MM.1S (cell line): ENCODE data around the gene EXOSC5.

Experiments used
- DNase-seq: peaks from one replicate; pipeline ENCODE4 v3.0.0-alpha.2; 2015
- H2AFZ ChIP-seq: fragments of 300-600 bp; sonication (generic); 2 replicates; pipeline ENCODE4 v1.6.0; 2016; ENCODE audit warnings: antibody characterized with exemption, low read length
- H3F3A ChIP-seq: fragments of 300-600 bp; sonication (generic); 2 replicates; pipeline ENCODE4 v1.6.1; 2016; ENCODE audit warnings: mild to moderate bottlenecking, antibody characterized with exemption, low read length, moderate library complexity, mixed read lengths; ENCODE audit not compliant: insufficient read depth
- H3K27ac ChIP-seq: fragments of 300-600 bp; sonication (generic); 2 replicates; pipeline ENCODE4 v1.5.1; 2016; ENCODE audit warnings: mild to moderate bottlenecking, low read length
- H3K27me3 ChIP-seq: fragments of 300-600 bp; sonication (generic); replicated peaks from 2 replicates; pipeline ENCODE4 v1.6.0; 2016; ENCODE audit warnings: low read length; ENCODE audit not compliant: insufficient read depth
- H3K36me3 ChIP-seq: fragments of 300-600 bp; sonication (generic); replicated peaks from 2 replicates; pipeline ENCODE4 v1.6.1; 2016; ENCODE audit warnings: mild to moderate bottlenecking, low read length, mixed read lengths; ENCODE audit not compliant: insufficient read depth
- H3K4me1 ChIP-seq: fragments of 300-600 bp; sonication (generic); 2 replicates; pipeline ENCODE4 v1.6.1; 2016; ENCODE audit warnings: low read length, mixed read lengths
- H3K4me2 ChIP-seq: fragments of 300-600 bp; sonication (generic); 2 replicates; pipeline ENCODE4 v1.6.0; 2016; ENCODE audit warnings: low read depth, low read length
- H3K4me3 ChIP-seq: fragments of 300-600 bp; sonication (generic); 2 replicates; pipeline ENCODE4 v1.5.1; 2016; ENCODE audit warnings: low read length, mixed read lengths
- H3K79me2 ChIP-seq: fragments of 300-600 bp; sonication (generic); 2 replicates; pipeline ENCODE4 v1.6.1; 2016; ENCODE audit warnings: mixed run types, low read length, mixed read lengths
- H3K9ac ChIP-seq: fragments of 300-600 bp; sonication (generic); 2 replicates; pipeline ENCODE4 v1.6.1; 2016; ENCODE audit warnings: low read length, mixed read lengths
- H3K9me2 ChIP-seq: fragments of 300-600 bp; sonication (generic); replicated peaks from 2 replicates; pipeline ENCODE4 v1.6.1; 2016; ENCODE audit warnings: mild to moderate bottlenecking, low read length, mixed read lengths; ENCODE audit not compliant: insufficient read depth
- H3K9me3 ChIP-seq: fragments of 300-600 bp; sonication (generic); replicated peaks from 2 replicates; pipeline ENCODE4 v1.6.1; 2016; ENCODE audit warnings: mild to moderate bottlenecking, low read length, mixed read lengths; ENCODE audit not compliant: insufficient read depth
- H4K20me1 ChIP-seq: fragments of 300-600 bp; sonication (generic); 2 replicates; pipeline ENCODE4 v1.6.1; 2016; ENCODE audit warnings: mild to moderate bottlenecking, low read length, moderate library complexity, mixed read lengths; ENCODE audit not compliant: insufficient read depth
- EZH2 ChIP-seq: fragments of 300-600 bp; sonication (generic); optimal IDR thresholded peaks from 2 replicates; pipeline ENCODE3; 2017; ENCODE audit warnings: low read depth, mild to moderate bottlenecking, antibody characterized with exemption, low read length, mixed read lengths
- EZH2phosphoT487 ChIP-seq: fragments of 300-600 bp; sonication (generic); IDR thresholded peaks from 2 replicates; pipeline ENCODE4 v1.6.1; 2018; ENCODE audit warnings: antibody characterized with exemption, low read length
- TF ChIP-seq, protein P1 (sequence below): fragments of 300-600 bp; sonication (generic); IDR thresholded peaks from 2 replicates; pipeline ENCODE4 v1.5.1; 2016; ENCODE audit warnings: antibody characterized with exemption, low read length, mixed read lengths

EXOSC5 gene

GRCh38 chr19:41442473-41443355 lies 45.6 kb upstream of the EXOSC5 start, which contains the start of gene ERICH4:
Gene ERICH4 (plus strand): TSS chr19:41443156. CDS start chr19:41443170, 14 bp downstream.
- Histone ChIP-seq H3K27me3 (no peaks in the 10 kb centered on the region), H3K27ac (no peak within 1 kb of the TSS), H3K9ac (no peak within 1 kb of the TSS), H3K9me2 (no peaks in the 10 kb centered on the region), H4K20me1 (no peaks in the 10 kb centered on the region), H3K36me3 (no peaks in the 10 kb centered on the region), H3K4me3 (no peak within 1 kb of the TSS), H3K9me3 (no peaks in the 10 kb centered on the region), H3K4me2 (no peak within 1 kb of the TSS), H3K4me1 (0 out of 2 replicates have a peak, but pooled peaks cover 4% of the 10 kb centered on the region), H3F3A (0 out of 2 replicates have a peak, but pooled peaks cover 5% of the 10 kb centered on the region), H3K79me2 (peaks cover 19% of the 10 kb centered on the region), H2AFZ (no peak within 1 kb of the TSS)
- no peak for DNase-seq
- TF ChIP-seq EZH2phosphoT487: no peak

- Histone ChIP-seq H3K4me3 (no peak overlapping the region), H3K79me2 (peaks cover 19% of the 10 kb centered on the region), H2AFZ (no peak overlapping the region), H4K20me1 (no peaks in the 10 kb centered on the region), H3K27ac (no peak overlapping the region), H3K9me2 (no peaks in the 10 kb centered on the region), H3F3A (0 out of 2 replicates have a peak, but pooled peaks cover 5% of the 10 kb centered on the region), H3K4me2 (no peak overlapping the region), H3K4me1 (0 out of 2 replicates have a peak, but pooled peaks cover 4% of the 10 kb centered on the region), H3K9me3 (no peaks in the 10 kb centered on the region), H3K36me3 (no peaks in the 10 kb centered on the region), H3K9ac (no peak overlapping the region), H3K27me3 (no peaks in the 10 kb centered on the region)
- DNase-seq: no peak
- TF ChIP-seq EZH2phosphoT487 (no peak), EZH2 (no peak)
- TF ChIP-seq, protein P1, sequence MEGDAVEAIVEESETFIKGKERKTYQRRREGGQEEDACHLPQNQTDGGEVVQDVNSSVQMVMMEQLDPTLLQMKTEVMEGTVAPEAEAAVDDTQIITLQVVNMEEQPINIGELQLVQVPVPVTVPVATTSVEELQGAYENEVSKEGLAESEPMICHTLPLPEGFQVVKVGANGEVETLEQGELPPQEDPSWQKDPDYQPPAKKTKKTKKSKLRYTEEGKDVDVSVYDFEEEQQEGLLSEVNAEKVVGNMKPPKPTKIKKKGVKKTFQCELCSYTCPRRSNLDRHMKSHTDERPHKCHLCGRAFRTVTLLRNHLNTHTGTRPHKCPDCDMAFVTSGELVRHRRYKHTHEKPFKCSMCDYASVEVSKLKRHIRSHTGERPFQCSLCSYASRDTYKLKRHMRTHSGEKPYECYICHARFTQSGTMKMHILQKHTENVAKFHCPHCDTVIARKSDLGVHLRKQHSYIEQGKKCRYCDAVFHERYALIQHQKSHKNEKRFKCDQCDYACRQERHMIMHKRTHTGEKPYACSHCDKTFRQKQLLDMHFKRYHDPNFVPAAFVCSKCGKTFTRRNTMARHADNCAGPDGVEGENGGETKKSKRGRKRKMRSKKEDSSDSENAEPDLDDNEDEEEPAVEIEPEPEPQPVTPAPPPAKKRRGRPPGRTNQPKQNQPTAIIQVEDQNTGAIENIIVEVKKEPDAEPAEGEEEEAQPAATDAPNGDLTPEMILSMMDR: no peak
These were observed 44.3 kb upstream of the EXOSC5 start for GRCh38 chr19:41441321-41441945.

- H3K27ac ChIP-seq: peak within 1 kb of the TSS; percentile 71; the same call in 1 of the 2 replicates
- peaks cover 19% of the 10 kb centered on the region for H3K79me2 ChIP-seq
- no peaks in the 10 kb centered on the region for H3K36me3 ChIP-seq
- peak within 1 kb of the TSS; percentile 92 for H2AFZ ChIP-seq
- H3K9me2 ChIP-seq: no peaks in the 10 kb centered on the region
- H3K4me1 ChIP-seq: 0 out of 2 replicates have a peak, but pooled peaks cover 4% of the 10 kb centered on the region
- peak within 1 kb of the TSS; percentile 91 for H3K4me3 ChIP-seq
- H3K27me3 ChIP-seq: no peaks in the 10 kb centered on the region
- DNase-seq: peak; percentile 99
- H4K20me1 ChIP-seq: no peaks in the 10 kb centered on the region
- peak within 1 kb of the TSS; percentile 82 for H3K9ac ChIP-seq
- 0 out of 2 replicates have a peak, but pooled peaks cover 5% of the 10 kb centered on the region for H3F3A ChIP-seq
- H3K9me3 ChIP-seq: no peaks in the 10 kb centered on the region
- TF ChIP-seq EZH2phosphoT487: no peak
- no peak for TF ChIP-seq EZH2
- TF ChIP-seq, protein P1: peak; percentile 79
- H3K4me2 ChIP-seq: peak within 1 kb of the TSS; percentile 81
These were observed 42.5 kb upstream of the EXOSC5 start, which contains the start of gene DMAC2 for GRCh38 chr19:41439441-41440222. Gene DMAC2 (minus strand): TSS chr19:41439912. CDS start chr19:41439899, 13 bp downstream.
